GM12891 (cell line): ENCODE data around the gene PARD3.

Experiments used
- POLR2A ChIP-seq: IDR thresholded peaks from 2 replicates; pipeline ENCODE4 v1.6.1; 2011; ENCODE audit warnings: low read depth, low read length, control low read depth
- POLR2AphosphoS5 ChIP-seq: IDR thresholded peaks from 2 replicates; pipeline ENCODE4 v1.6.1; 2011; ENCODE audit warnings: low read depth, low read length, control low read depth

DNA sequence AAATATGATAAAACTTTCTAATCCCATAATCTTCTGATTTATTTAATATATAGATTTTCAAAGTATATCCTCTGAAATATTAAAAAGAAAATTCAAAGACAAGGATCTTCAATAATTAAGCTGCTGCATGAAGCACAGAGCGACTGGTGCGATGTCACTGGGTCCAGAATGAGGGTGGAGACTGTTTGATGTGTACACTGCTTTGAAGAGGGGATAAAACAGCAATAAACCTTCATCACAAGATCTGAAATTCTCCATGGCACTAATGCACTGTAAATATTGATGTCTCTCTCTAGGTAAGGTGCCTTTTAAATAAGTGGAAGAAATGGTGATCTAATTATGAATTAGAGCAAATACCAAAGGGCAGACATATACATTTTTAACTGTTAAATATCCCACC lies 337.8 kb downstream of the PARD3 start:
- TF ChIP-seq POLR2A (no peak), POLR2AphosphoS5 (no peak)
